ENCODE results near the gene RCAN1.

DNA sequence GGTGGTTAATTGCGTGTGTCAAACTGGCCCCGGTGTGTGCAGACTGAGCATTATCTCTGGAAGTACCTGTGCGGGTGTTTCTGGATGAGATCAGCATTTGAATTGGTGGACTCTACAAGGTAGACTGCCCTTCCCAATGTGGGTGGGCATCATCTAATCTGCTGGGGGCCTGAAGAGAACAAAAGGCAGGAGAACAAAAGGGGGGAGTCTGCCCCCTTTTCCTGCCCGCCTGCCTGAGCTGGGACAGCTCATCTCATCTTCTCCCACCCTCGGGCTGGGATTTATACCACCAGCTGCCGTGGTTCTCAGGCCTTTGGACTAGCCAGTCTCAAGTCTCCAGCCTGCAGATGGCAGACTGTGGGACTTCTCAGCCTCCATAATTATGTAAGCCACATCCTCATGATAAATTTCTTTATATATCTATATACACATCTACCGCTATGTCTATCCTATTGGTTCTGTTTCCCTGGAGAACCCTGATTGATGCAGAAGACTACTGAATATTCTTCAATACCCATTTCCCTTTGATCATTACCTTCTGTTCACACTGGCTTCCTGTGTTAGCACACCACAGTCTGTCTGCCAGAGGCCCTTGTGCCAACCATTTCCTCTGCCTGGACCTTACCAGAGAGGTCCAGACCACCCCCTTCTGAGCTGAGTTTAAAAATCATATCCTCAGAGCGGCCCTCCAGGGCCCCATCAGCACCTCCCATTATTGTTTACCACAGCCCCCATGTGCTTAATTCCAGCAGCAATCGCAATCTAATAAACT lies 25.2 kb downstream of the RCAN1 start:
- TF ChIP-seq RAD21 (IDR thresholded peaks at IDR 0.05; ENCODE audit: low read length) (no peak), POLR2A (IDR thresholded peaks at IDR 0.05; ENCODE audit: low read depth, low read length) (no peak)
- TF ChIP-seq, protein P1, sequence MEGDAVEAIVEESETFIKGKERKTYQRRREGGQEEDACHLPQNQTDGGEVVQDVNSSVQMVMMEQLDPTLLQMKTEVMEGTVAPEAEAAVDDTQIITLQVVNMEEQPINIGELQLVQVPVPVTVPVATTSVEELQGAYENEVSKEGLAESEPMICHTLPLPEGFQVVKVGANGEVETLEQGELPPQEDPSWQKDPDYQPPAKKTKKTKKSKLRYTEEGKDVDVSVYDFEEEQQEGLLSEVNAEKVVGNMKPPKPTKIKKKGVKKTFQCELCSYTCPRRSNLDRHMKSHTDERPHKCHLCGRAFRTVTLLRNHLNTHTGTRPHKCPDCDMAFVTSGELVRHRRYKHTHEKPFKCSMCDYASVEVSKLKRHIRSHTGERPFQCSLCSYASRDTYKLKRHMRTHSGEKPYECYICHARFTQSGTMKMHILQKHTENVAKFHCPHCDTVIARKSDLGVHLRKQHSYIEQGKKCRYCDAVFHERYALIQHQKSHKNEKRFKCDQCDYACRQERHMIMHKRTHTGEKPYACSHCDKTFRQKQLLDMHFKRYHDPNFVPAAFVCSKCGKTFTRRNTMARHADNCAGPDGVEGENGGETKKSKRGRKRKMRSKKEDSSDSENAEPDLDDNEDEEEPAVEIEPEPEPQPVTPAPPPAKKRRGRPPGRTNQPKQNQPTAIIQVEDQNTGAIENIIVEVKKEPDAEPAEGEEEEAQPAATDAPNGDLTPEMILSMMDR (conservative IDR thresholded peaks at IDR 0.05; ENCODE audit: low read depth, low read length): no peak
- TF ChIP-seq, protein P2, sequence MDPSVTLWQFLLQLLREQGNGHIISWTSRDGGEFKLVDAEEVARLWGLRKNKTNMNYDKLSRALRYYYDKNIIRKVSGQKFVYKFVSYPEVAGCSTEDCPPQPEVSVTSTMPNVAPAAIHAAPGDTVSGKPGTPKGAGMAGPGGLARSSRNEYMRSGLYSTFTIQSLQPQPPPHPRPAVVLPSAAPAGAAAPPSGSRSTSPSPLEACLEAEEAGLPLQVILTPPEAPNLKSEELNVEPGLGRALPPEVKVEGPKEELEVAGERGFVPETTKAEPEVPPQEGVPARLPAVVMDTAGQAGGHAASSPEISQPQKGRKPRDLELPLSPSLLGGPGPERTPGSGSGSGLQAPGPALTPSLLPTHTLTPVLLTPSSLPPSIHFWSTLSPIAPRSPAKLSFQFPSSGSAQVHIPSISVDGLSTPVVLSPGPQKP (IDR thresholded peaks at IDR 0.05; ENCODE audit: borderline replicate concordance, low read depth, low read length): no peak

Data from IMR-90 (cell line).